GM23338 (cell line): Measurements from ENCODE around the gene SLC6A18.
"Not testable (repeated sequence)": the region's sequence is repeated elsewhere in the genome, so short reads cannot be mapped to it uniquely, and the experiment has no call there.

Experiments
- CREB1 ChIP-seq: fragments of 250-450 bp; sonication (Bioruptor Pico); IDR thresholded peaks from 2 replicates; pipeline ENCODE4 v1.5.0; 2020; ENCODE audit warnings: low read depth, mild to moderate bottlenecking, moderate library complexity
- CTCF ChIP-seq, 2 experiments: fragments of 200-600 bp in 1 of 2; sonication (generic) in 1 of 2; conservative IDR thresholded peaks; 2 replicates each; pipeline versions ENCODE4 v1.5.1 to v1.6.1; 2016 to 2017; ENCODE audit warnings: antibody characterized with exemption in 2 of 2, low read depth in 2 of 2, mild to moderate bottlenecking in 2 of 2, moderate library complexity in 1 of 2
- EZH2 ChIP-seq: fragments of 200-600 bp; sonication (generic); IDR thresholded peaks from one replicate; pipeline ENCODE4 v1.8.0; 2017; ENCODE audit warnings: antibody characterized with exemption, mild to moderate bottlenecking, low read depth; ENCODE audit not compliant: unreplicated experiment
- EZH2phosphoT487 ChIP-seq: fragments of 200-600 bp; sonication (generic); IDR thresholded peaks from one replicate; pipeline ENCODE4 v1.8.1; 2018; ENCODE audit warnings: antibody characterized with exemption; ENCODE audit not compliant: unreplicated experiment
- JUNB ChIP-seq: IDR thresholded peaks from one replicate; pipeline ENCODE4 v1.6.1; 2016; ENCODE audit warnings: antibody characterized with exemption; ENCODE audit not compliant: unreplicated experiment
- NANOG ChIP-seq: IDR thresholded peaks from 2 replicates; pipeline ENCODE4 v1.6.1; 2016; ENCODE audit warnings: antibody characterized with exemption, borderline replicate concordance
- POLR2AphosphoS5 ChIP-seq: IDR thresholded peaks from 2 replicates; pipeline ENCODE4 v1.6.1; 2016; ENCODE audit warnings: antibody characterized with exemption, low read depth
- REST ChIP-seq: IDR thresholded peaks from one replicate; pipeline ENCODE4 v1.6.1; 2018; ENCODE audit warnings: antibody characterized with exemption; ENCODE audit not compliant: unreplicated experiment

GRCh38 chr5:1275397-1276391, 50.5 kb downstream of the SLC6A18 start:
- TF ChIP-seq CTCF (conservative IDR thresholded peaks at IDR 0.05; ENCODE audit: low read depth in 2 of 2); REST; CREB1 (CRISPR knock-in tag); NANOG; EZH2; JUNB; POLR2AphosphoS5; EZH2phosphoT487: not testable (repeated sequence)
